Breast epithelium (tissue), 4 donors: ENCODE results near the gene USP46. TPM values are rescaled to one million over a fixed set of nuclear protein-coding genes. Genes with fewer than 3 reads are reported as not detected.

Source experiments
- DNase-seq, 2 donors: peaks; one replicate each; pipeline ENCODE4 v3.0.0-alpha.2; 2019; ENCODE audit warnings: low spot score in 2 of 2
- H3K27ac ChIP-seq, 2 donors: fragments of 200-600 bp; sonication (generic) in 1 of 2; one replicate each; pipeline ENCODE4 v1.5.1; 2016 to 2019; ENCODE audit warnings: mild to moderate bottlenecking in 1 of 2
- H3K27me3 ChIP-seq, 2 donors: fragments of 200-600 bp; sonication (generic) in 1 of 2; one replicate each; pipeline versions ENCODE4 v1.5.1 to v1.6.0; 2017 to 2019; ENCODE audit warnings: control low read depth in 1 of 2, mild to moderate bottlenecking in 1 of 2
- H3K36me3 ChIP-seq: fragments of 200-600 bp; one replicate; pipeline ENCODE4 v1.5.1; 2019
- H3K4me1 ChIP-seq, 2 donors: fragments of 200-600 bp; sonication (generic); one replicate each; pipeline ENCODE4 v1.5.1; 2016 to 2019; ENCODE audit warnings: control low read depth in 1 of 2
- H3K4me3 ChIP-seq, 3 donors: fragments of 200-600 bp; sonication (generic); 1 replicate in 2 of 3; 2 replicates in 1 of 3; pipeline ENCODE4 v1.5.1; 2016 to 2019; ENCODE audit warnings: mild to moderate bottlenecking in 3 of 3, moderate library complexity in 2 of 3
- H3K9me3 ChIP-seq, 2 donors: fragments of 200-600 bp; sonication (generic) in 1 of 2; one replicate each; pipeline ENCODE4 v1.5.1; 2016 to 2019; ENCODE audit warnings: control low read depth in 1 of 2
- CTCF ChIP-seq, 3 donors: fragments of 450-650 bp; IDR thresholded peaks; one replicate each; pipeline ENCODE4 v1.5.1; 2016 to 2017; ENCODE audit warnings: antibody characterized with exemption in 3 of 3, mild to moderate bottlenecking in 3 of 3, moderate library complexity in 3 of 3
- POLR2A ChIP-seq: fragments of 450-650 bp; IDR thresholded peaks from one replicate; pipeline ENCODE4 v1.6.1; 2016; ENCODE audit warnings: antibody characterized with exemption, mild to moderate bottlenecking, moderate library complexity
- POLR2AphosphoS5 ChIP-seq, 3 donors: sonication (generic); formaldehyde crosslinking; IDR thresholded peaks; one replicate each; pipeline ENCODE4 v1.6.1; 2017; ENCODE audit warnings: antibody characterized with exemption in 3 of 3
- intact Hi-C: fragments of 100-400 bp; cut with DNase I; formaldehyde crosslinking; loops from one replicate; pipeline ENCODE4 v1.15.1; 2023; ENCODE audit warnings: low total_unique reads
- total RNA-seq, 3 donors: library from RNA; depleted of rRNA; stranded (reverse); fragments of >200 nt; gene quantifications; one replicate each; pipeline ENCODE4 v1.1.0, GENCODE V29; 2016

Gene USP46
- total RNA-seq, 3 donors from 2014 or later, result 8.0 to 16.8 (median 14.1) TPM

- intact Hi-C loops, result no loop called here
- no peaks in the 10 kb centered on the region for H3K4me1 ChIP-seq
- no peak overlapping the region for H3K4me3 ChIP-seq
- no peak for TF ChIP-seq POLR2AphosphoS5 (IDR thresholded peaks at IDR 0.05)
- TF ChIP-seq CTCF (IDR thresholded peaks at IDR 0.05), result no peak
- no peaks in the 10 kb centered on the region for H3K27me3 ChIP-seq
- no peaks in the 10 kb centered on the region for H3K9me3 ChIP-seq
- DNase-seq, result no peak
- no peak overlapping the region for H3K27ac ChIP-seq
- no peaks in the 10 kb centered on the region for H3K36me3 ChIP-seq
These were observed 107.6 kb downstream of the USP46 start for GRCh38 chr4:52551487-52551886.

- Histone ChIP-seq H3K9me3 (no peaks in the 10 kb centered on the region), H3K27ac (no peak overlapping the region), H3K36me3 (no peaks in the 10 kb centered on the region), H3K4me3 (no peak overlapping the region), H3K27me3 (no peaks in the 10 kb centered on the region), H3K4me1 (no peaks in the 10 kb centered on the region)
- DNase-seq, result no peak
- TF ChIP-seq POLR2A (no peak), CTCF (IDR thresholded peaks at IDR 0.05) (no peak), POLR2AphosphoS5 (IDR thresholded peaks at IDR 0.05) (no peak)
- intact Hi-C loops, result no loop called here
These were observed 108.9 kb downstream of the USP46 start for GRCh38 chr4:52550186-52550585.

- Histone ChIP-seq H3K9me3 (no peaks in the 10 kb centered on the region), H3K4me3 (no peak overlapping the region), H3K27me3 (no peaks in the 10 kb centered on the region), H3K27ac (no peak overlapping the region), H3K36me3 (no peaks in the 10 kb centered on the region), H3K4me1 (no peaks in the 10 kb centered on the region)
- DNase-seq, result no peak
- intact Hi-C loops, result no loop called here
- TF ChIP-seq CTCF (IDR thresholded peaks at IDR 0.05), result no peak
- no peak for TF ChIP-seq POLR2AphosphoS5 (IDR thresholded peaks at IDR 0.05)
- no peak for TF ChIP-seq POLR2A
These were observed 110.1 kb downstream of the USP46 start for GRCh38 chr4:52548818-52549570.

GRCh38 chr4:52546449-52546848, 112.7 kb downstream of the USP46 start:
- no peak for DNase-seq
- Histone ChIP-seq H3K4me1 (no peaks in the 10 kb centered on the region), H3K27ac (no peak overlapping the region), H3K9me3 (no peaks in the 10 kb centered on the region), H3K4me3 (no peak overlapping the region), H3K27me3 (no peaks in the 10 kb centered on the region), H3K36me3 (no peaks in the 10 kb centered on the region)
- intact Hi-C loops, result no loop called here
- no peak for TF ChIP-seq CTCF (IDR thresholded peaks at IDR 0.05)
- TF ChIP-seq POLR2AphosphoS5 (IDR thresholded peaks at IDR 0.05), result no peak
- no peak for TF ChIP-seq POLR2A

- H3K36me3 ChIP-seq, result no peaks in the 10 kb centered on the region
- peak; percentile 67 to 80 for DNase-seq
- TF ChIP-seq POLR2AphosphoS5 (IDR thresholded peaks at IDR 0.05), result peak in 2 of 3 donors; percentile 63 to 70
- TF ChIP-seq CTCF (IDR thresholded peaks at IDR 0.05), result peak; percentile 79 to 91 (median 88)
- TF ChIP-seq POLR2A, result no peak
- H3K9me3 ChIP-seq, result no peaks in the 10 kb centered on the region
- H3K4me3 ChIP-seq, result no peak overlapping the region
- H3K27me3 ChIP-seq, result no peaks in the 10 kb centered on the region
- H3K27ac ChIP-seq, result no peak overlapping the region
- no peaks in the 10 kb centered on the region for H3K4me1 ChIP-seq
- intact Hi-C loops, result no loop called here
These were observed 113.7 kb downstream of the USP46 start for GRCh38 chr4:52545099-52546069.
